ENCODE results near the gene KSR2. TPM values are rescaled to one million over a fixed set of nuclear protein-coding genes. Genes with fewer than 3 reads are reported as not detected.

The KSR2 gene
- total RNA-seq, 2 experiments from 2014 or later: not detected

DNA sequence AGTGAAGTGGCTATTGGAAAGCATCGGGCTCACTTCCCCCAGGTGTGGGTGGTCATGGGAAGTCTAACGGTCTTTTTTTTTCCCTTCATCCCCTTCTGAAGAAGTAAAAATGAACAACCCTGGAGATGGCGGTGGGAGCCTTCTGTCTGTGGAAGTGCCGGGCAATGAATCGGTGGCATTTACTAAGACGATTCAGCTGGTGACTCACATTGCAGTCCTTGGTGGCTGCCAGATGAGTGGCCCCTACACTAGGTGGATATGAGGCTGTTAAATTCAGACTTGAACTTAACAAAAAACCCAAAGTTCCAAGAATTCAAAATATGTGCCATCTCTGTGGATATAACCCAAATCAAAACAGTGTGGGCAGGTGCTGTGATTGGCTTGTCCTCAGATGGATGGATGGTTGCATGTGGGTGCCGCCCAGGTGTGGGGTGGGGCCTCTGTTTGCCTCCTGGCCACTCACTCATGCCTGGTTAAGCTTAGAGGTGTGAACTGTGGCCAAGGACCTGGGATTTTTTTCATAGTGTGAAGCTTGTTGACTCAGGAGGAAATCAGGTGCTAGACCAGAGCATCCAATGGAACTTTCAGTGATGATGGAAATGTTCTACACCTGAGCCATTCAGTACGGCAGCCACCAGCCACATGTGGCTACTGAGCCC is 430.6 kb downstream of the KSR2 start:
- CTCF ChIA-PET: no interaction called here
- POLR2A ChIA-PET: no interaction called here
- Mint-ChIP-seq H3K4me3 (no peak overlapping the region), H3K27ac (no peak overlapping the region), H3K27me3 (ENCODE audit: low read depth) (no peaks in the 10 kb centered on the region), H3K4me1 (ENCODE audit: low read depth) (no peaks in the 10 kb centered on the region), H3K36me3 (ENCODE audit: low read depth) (no peaks in the 10 kb centered on the region), H3K9me3 (ENCODE audit: insufficient read depth) (no peaks in the 10 kb centered on the region)
- ATAC-seq (no peak), DNase-seq (no peak)

DNA sequence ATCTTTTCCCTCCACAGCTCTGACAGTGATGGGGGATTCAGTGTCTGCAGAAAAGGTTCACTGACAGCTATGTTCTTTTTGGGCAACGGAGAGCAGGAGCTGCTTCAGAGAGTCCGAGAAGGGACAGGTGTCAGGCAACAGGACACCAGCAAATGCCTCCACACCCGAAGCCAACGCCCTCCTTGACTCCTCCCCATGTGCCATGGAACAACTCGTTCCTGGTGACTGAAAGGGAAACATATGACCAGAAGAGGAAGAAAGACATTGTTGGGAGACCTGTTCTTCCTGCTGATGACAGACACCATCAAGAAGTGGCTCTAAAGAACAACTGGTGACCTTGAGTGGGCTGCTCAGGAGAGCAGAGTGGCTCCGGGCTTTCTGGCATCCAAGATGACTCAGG is 435.1 kb downstream of the KSR2 start:
- Mint-ChIP-seq H3K9me3 (ENCODE audit: insufficient read depth) (no peaks in the 10 kb centered on the region), H3K27ac (no peak overlapping the region), H3K4me3 (no peak overlapping the region), H3K4me1 (ENCODE audit: low read depth) (no peaks in the 10 kb centered on the region), H3K27me3 (ENCODE audit: low read depth) (no peaks in the 10 kb centered on the region), H3K36me3 (ENCODE audit: low read depth) (no peaks in the 10 kb centered on the region)
- ATAC-seq (no peak), DNase-seq (no peak)
- CTCF ChIA-PET: no interaction called here
- POLR2A ChIA-PET: no interaction called here

DNA sequence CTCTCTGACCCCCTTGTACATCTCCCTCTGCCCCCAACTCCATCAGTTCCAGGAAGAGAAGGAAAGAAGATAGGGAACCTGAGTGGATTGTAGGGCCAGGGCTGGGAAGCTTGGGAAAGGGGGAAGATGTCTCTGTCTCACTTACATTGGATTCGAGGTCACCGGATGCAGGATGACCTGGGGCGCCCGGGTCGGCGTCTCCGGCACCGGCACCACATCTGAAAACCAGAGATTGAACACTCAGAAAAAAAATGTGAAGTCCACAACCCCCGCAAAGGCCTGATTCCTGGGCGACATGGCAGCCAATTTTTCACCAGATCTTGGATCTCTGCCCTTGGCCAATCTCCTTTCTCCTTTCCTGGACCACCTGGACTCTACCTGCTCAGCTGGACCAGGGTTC is 438.0 kb downstream of the KSR2 start:
- no peaks in the 10 kb centered on the region for H3K27me3 Mint-ChIP-seq (ENCODE audit: low read depth)
- no peaks in the 10 kb centered on the region for H3K4me1 Mint-ChIP-seq (ENCODE audit: low read depth)
- ChIA-PET POLR2A (no interaction called here), CTCF (no interaction called here)
- H3K4me3 Mint-ChIP-seq: no peak overlapping the region
- no peaks in the 10 kb centered on the region for H3K36me3 Mint-ChIP-seq (ENCODE audit: low read depth)
- no peak overlapping the region for H3K27ac Mint-ChIP-seq
- no peak for DNase-seq
- H3K9me3 Mint-ChIP-seq (ENCODE audit: insufficient read depth): no peaks in the 10 kb centered on the region
- ATAC-seq: no peak

DNA sequence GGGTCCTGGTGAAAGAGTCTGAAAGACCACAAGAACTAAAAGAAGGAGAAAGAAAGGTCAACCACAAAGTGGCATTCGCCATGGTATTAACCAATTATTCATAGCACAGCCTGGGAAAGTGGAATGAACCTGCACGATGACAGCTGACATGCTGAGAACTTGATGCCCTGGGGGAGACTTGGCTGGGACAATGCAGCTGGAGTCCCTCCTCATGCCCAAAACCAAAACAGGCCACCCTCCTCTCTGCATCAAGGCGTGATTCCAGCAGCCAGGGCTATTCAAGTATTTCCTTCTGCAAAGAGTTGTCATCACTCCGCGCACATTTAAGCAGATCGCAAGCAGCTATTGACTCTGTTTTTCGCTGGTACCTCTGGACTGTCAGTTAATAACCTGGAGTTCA is 440.3 kb downstream of the KSR2 start:
- CTCF ChIA-PET: no interaction called here
- Mint-ChIP-seq H3K27ac (no peak overlapping the region), H3K9me3 (ENCODE audit: insufficient read depth) (no peaks in the 10 kb centered on the region)

DNA sequence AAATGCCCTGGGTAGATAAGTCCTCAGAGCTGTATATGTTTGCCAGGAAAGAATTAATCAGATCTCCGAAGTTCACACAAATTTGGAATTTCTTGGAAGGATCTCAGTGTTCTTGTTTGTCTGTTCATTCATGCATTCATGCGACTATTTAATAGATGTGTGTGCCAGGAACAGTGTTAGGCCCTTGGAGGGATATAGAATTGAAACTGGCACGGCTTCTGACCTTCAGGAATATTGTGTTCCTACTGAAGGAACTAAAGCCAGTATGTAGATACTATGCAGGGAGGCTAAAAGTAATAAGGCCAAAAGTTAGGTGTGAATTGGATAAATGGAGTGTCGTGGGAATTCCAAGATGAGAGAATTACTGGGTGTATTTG is 441.3 kb downstream of the KSR2 start:
- Mint-ChIP-seq H3K4me3 (no peak overlapping the region), H3K27me3 (ENCODE audit: low read depth) (no peaks in the 10 kb centered on the region), H3K36me3 (ENCODE audit: low read depth) (no peaks in the 10 kb centered on the region), H3K4me1 (ENCODE audit: low read depth) (no peaks in the 10 kb centered on the region), H3K9me3 (ENCODE audit: insufficient read depth) (no peaks in the 10 kb centered on the region), H3K27ac (no peak overlapping the region)
- DNase-seq: no peak
- POLR2A ChIA-PET: no interaction called here
- CTCF ChIA-PET: no interaction called here
- ATAC-seq: no peak

More for the DNA sequence above, 440.3 kb downstream of the KSR2 start:
- Mint-ChIP-seq H3K4me3 (no peak overlapping the region), H3K4me1 (ENCODE audit: low read depth) (no peaks in the 10 kb centered on the region), H3K36me3 (ENCODE audit: low read depth) (no peaks in the 10 kb centered on the region), H3K27me3 (ENCODE audit: low read depth) (no peaks in the 10 kb centered on the region)
- DNase-seq (no peak), ATAC-seq (no peak)
- POLR2A ChIA-PET: no interaction called here

DNA sequence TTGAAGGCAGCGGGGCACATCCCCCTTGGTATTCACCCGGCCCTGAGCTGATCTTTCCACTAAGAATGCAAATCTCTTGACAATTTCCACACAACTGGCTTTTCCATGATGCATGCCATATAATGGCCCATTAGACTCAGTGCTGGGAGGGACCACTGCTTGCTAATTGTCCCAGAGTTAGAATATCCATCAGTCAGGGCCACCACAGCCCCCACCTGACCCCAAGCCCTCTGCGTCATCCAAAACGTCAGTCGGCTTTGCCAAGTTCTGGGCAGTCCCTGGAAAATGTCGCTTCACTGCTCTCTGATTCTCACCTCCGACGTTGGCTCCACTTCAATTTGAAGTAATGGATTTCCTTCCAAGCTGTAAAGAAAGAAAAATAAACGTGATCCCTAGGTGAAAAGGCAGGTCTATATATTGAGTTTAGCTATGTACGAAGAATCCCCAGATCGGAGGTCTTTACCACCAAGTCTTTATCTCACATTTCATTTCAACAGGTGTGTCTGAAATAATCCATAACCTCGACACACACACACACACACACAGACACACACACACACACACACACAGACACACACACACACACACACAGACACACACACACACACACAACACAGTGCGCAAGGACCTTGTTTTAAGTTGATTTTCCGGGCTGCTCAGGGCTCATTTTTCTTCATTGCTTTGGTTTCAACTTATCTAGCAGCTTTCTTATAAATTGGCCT is 441.9 kb downstream of the KSR2 start:
- CTCF ChIA-PET: no interaction called here
- no peaks in the 10 kb centered on the region for H3K27me3 Mint-ChIP-seq (ENCODE audit: low read depth)
- no peak overlapping the region for H3K27ac Mint-ChIP-seq
- no peak for DNase-seq
- H3K36me3 Mint-ChIP-seq (ENCODE audit: low read depth): no peaks in the 10 kb centered on the region
- POLR2A ChIA-PET: no interaction called here
- no peaks in the 10 kb centered on the region for H3K9me3 Mint-ChIP-seq (ENCODE audit: insufficient read depth)
- no peak overlapping the region for H3K4me3 Mint-ChIP-seq
- H3K4me1 Mint-ChIP-seq (ENCODE audit: low read depth): no peaks in the 10 kb centered on the region
- no peak for ATAC-seq

DNA sequence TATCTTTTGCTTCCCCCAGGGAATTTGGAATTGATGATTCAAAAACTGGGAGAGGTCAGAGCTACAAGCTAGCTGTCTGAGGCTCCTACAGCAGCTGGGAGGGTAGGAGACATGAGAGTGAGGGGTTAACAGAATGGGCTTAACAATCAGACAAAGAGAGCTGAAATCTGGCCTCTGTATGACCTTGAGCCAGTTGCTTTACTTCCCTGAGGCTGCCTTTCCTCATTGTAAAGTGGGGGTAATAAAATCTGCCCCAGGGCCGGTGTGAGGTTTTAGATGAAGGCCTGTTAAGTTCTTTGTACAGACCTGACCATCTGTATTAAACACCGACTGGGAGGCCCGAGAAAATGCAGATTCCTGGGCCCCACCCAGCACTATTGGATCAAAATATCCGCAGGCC is 443.0 kb downstream of the KSR2 start:
- ATAC-seq: no peak
- CTCF ChIA-PET: no interaction called here
- POLR2A ChIA-PET: no interaction called here
- Mint-ChIP-seq H3K4me3 (no peak overlapping the region), H3K4me1 (ENCODE audit: low read depth) (no peaks in the 10 kb centered on the region), H3K36me3 (ENCODE audit: low read depth) (no peaks in the 10 kb centered on the region), H3K27me3 (ENCODE audit: low read depth) (no peaks in the 10 kb centered on the region), H3K9me3 (ENCODE audit: insufficient read depth) (no peaks in the 10 kb centered on the region), H3K27ac (no peak overlapping the region)
- no peak for DNase-seq

DNA sequence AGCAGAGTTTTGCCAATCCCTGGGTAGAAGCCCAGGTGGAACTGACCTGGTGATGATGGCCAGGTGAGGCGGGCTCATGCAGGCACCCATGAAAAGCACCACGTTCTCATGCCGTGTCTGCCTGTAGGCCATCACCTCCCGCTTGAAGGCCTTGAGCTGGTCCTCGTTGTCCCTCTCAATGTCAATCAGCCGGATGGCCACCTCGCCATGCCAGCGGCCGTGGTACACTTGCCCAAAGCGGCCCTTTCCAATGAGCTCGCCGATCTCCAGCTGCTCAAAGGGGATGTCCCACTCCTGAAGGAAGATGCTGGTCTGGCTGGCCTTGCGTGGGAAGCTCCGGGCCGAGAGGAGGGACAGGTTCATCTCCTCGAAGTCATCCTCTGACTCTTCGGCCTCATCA is 444.0 kb downstream of the KSR2 start:
- CTCF ChIA-PET: no interaction called here

DNA sequence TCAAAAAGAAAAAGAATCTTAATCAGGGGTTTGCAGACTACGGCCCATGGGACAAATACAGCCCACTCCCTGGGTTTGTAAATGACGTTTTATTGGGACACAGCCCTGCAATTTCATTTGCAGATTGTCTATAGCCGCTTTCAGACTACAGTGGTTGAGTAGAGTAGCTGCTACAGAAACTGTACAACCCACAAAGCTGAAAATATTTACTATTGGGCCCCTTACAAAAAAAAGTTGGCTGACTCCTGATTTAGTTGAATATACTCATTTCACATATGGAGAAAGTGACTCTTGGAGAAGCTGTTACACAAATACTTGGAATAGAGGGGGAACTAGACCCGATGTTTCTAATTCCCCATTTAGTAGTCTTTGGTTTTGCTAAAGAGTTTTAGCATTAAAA is 444.8 kb downstream of the KSR2 start:
- Mint-ChIP-seq H3K4me1 (ENCODE audit: low read depth) (no peaks in the 10 kb centered on the region), H3K4me3 (no peak overlapping the region), H3K36me3 (ENCODE audit: low read depth) (no peaks in the 10 kb centered on the region), H3K27me3 (ENCODE audit: low read depth) (no peaks in the 10 kb centered on the region), H3K9me3 (ENCODE audit: insufficient read depth) (no peaks in the 10 kb centered on the region), H3K27ac (no peak overlapping the region)
- DNase-seq: no peak
- ChIA-PET POLR2A (no interaction called here), CTCF (no interaction called here)
- no peak for ATAC-seq

More for the DNA sequence above, 444.0 kb downstream of the KSR2 start:
- ATAC-seq: no peak
- H3K27ac Mint-ChIP-seq: no peak overlapping the region
- H3K27me3 Mint-ChIP-seq (ENCODE audit: low read depth): no peaks in the 10 kb centered on the region
- H3K4me1 Mint-ChIP-seq (ENCODE audit: low read depth): no peaks in the 10 kb centered on the region
- no peak overlapping the region for H3K4me3 Mint-ChIP-seq
- no peaks in the 10 kb centered on the region for H3K36me3 Mint-ChIP-seq (ENCODE audit: low read depth)
- no peaks in the 10 kb centered on the region for H3K9me3 Mint-ChIP-seq (ENCODE audit: insufficient read depth)
- POLR2A ChIA-PET: no interaction called here
- DNase-seq: no peak

DNA sequence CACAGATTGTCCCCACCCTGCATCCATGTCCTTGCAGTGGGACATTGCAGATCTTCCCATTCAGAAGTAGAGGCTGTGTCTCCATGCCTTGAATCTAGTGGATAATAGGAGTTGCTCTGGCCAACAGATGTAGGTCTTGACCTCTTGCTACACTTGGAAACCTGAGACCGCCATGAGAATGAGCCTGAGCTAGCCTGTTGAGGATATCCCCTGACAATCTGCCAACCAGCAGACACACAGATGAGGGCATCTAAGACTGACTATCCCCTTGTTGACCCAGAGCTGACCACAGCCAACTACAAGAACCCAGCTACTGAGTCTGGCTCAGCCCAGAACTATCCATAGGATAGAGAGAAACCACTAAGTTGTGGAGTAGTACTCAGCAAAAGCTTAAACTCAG is 446.2 kb downstream of the KSR2 start:
- H3K9me3 Mint-ChIP-seq (ENCODE audit: insufficient read depth): no peaks in the 10 kb centered on the region
- CTCF ChIA-PET: no interaction called here
- no peaks in the 10 kb centered on the region for H3K27me3 Mint-ChIP-seq (ENCODE audit: low read depth)
- no peak overlapping the region for H3K4me3 Mint-ChIP-seq
- no peak overlapping the region for H3K27ac Mint-ChIP-seq
- H3K36me3 Mint-ChIP-seq (ENCODE audit: low read depth): no peaks in the 10 kb centered on the region
- POLR2A ChIA-PET: no interaction called here
- H3K4me1 Mint-ChIP-seq (ENCODE audit: low read depth): no peaks in the 10 kb centered on the region
- no peak for DNase-seq
- no peak for ATAC-seq

DNA sequence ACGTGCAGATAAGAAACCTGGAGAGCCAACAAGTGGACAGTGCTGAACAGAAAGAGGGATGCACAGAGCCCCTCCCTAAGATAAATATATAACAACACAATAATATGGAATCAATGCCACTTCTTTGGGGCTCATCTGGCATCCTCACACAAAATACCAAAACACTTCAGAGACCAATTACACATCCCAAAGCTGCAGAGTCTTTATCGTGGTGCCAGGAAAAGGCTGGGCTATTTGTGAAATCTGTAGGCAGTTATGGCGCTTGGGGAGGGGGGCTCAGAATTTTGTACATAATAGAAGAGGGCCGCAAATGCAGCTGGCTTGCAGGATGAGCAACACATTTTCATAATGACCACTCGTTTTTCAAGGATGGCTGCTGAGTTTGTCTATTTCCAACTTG is 446.9 kb downstream of the KSR2 start:
- H3K4me1 Mint-ChIP-seq (ENCODE audit: low read depth): no peaks in the 10 kb centered on the region
- ATAC-seq (no peak), DNase-seq (no peak)
- ChIA-PET POLR2A (no interaction called here), CTCF (no interaction called here)
- no peak overlapping the region for H3K27ac Mint-ChIP-seq
- no peaks in the 10 kb centered on the region for H3K36me3 Mint-ChIP-seq (ENCODE audit: low read depth)
- no peak overlapping the region for H3K4me3 Mint-ChIP-seq
- H3K27me3 Mint-ChIP-seq (ENCODE audit: low read depth): no peaks in the 10 kb centered on the region
- no peaks in the 10 kb centered on the region for H3K9me3 Mint-ChIP-seq (ENCODE audit: insufficient read depth)

DNA sequence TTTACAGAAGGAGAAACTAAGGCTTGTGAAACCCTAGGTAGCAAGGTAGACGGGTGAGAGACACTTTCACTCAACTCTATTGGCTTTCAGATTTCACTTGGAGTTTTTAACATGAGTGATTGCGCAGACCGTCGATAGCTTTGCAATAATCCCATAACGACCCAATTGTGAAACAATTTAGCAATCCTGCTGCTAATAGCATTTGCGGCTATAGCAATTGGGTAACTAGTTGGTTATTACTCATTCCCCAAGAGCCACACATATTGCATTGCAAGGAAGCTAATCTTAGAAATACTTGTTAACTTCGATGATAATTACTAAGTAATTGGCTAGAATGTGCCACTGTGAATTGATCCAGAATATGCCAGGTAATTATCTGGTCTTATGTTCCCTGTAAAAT is 447.4 kb downstream of the KSR2 start:
- H3K36me3 Mint-ChIP-seq (ENCODE audit: low read depth): no peaks in the 10 kb centered on the region
- ATAC-seq (no peak), DNase-seq (no peak)
- no peak overlapping the region for H3K4me3 Mint-ChIP-seq
- CTCF ChIA-PET: no interaction called here
- no peak overlapping the region for H3K27ac Mint-ChIP-seq
- no peaks in the 10 kb centered on the region for H3K27me3 Mint-ChIP-seq (ENCODE audit: low read depth)
- POLR2A ChIA-PET: no interaction called here
- H3K4me1 Mint-ChIP-seq (ENCODE audit: low read depth): no peaks in the 10 kb centered on the region
- H3K9me3 Mint-ChIP-seq (ENCODE audit: insufficient read depth): no peaks in the 10 kb centered on the region

Measured in activated CD8-positive, alpha-beta T cell treated with anti-CD3 and anti-CD28 coated beads, Interleukin-2, amount 10 ng/mL, durations not matched to agents 7 days and 5 days (primary cell).